SK-MEL-5 (cell line): ENCODE results near the gene FAM222B. TPM values are rescaled to one million over a fixed set of nuclear protein-coding genes. Genes with fewer than 3 reads are reported as not detected.

Experiments used
- DNase-seq: peaks from one replicate; pipeline ENCODE4 v3.0.0-alpha.2; 2016; ENCODE audit warnings: low read depth, low spot score
- in situ Hi-C: cut with HindIII; loops from 2 replicates; pipeline ENCODE4 v1.10.0; 2016; ENCODE audit warnings: low sequenced_read_pairs, high pct_unique_total_duplicates, low pct_unique_long_range_greater_than_20kb
- total RNA-seq: library from RNA; depleted of rRNA; stranded (reverse); fragments of >200 nt; shearing (Covaris generic); gene quantifications from 2 replicates; pipeline ENCODE4 v1.2.3, GENCODE V29; 2014

Gene FAM222B
- total RNA-seq, 1 experiment from 2014 or later: 11.3 TPM

- in situ Hi-C loops: no loop called here
- no peak for DNase-seq
These were observed 83.2 kb downstream of the FAM222B start for GRCh38 chr17:28759256-28759865.

GRCh38 chr17:28758411-28759121, 84.0 kb downstream of the FAM222B start:
- in situ Hi-C loops: no loop called here
- DNase-seq: no peak

GRCh38 chr17:28756049-28756804, 86.4 kb downstream of the FAM222B start:
- no peak for DNase-seq
- in situ Hi-C loops: no loop called here

GRCh38 chr17:28755486-28755885, 87.1 kb downstream of the FAM222B start:
- in situ Hi-C loops: no loop called here
- no peak for DNase-seq

- no peak for DNase-seq
- in situ Hi-C loops: no loop called here
These were observed 90.8 kb downstream of the FAM222B start for GRCh38 chr17:28751600-28752366.

GRCh38 chr17:28750178-28751047, 92.2 kb downstream of the FAM222B start:
- in situ Hi-C loops: no loop called here
- DNase-seq: peak; percentile 94

- in situ Hi-C loops: no loop called here
These were observed 92.9 kb downstream of the FAM222B start for GRCh38 chr17:28749516-28750177.

GRCh38 chr17:28748852-28749515, 93.6 kb downstream of the FAM222B start:
- no peak for DNase-seq

More at GRCh38 chr17:28749516-28750177, 92.9 kb downstream of the FAM222B start:
- DNase-seq: no peak

GRCh38 chr17:28747801-28748750, 94.5 kb downstream of the FAM222B start:
- no peak for DNase-seq
- in situ Hi-C loops: no loop called here

More at GRCh38 chr17:28748852-28749515, 93.6 kb downstream of the FAM222B start:
- in situ Hi-C loops: no loop called here

GRCh38 chr17:28747051-28747691, 95.4 kb downstream of the FAM222B start:
- in situ Hi-C loops: no loop called here
- peak; percentile 72 for DNase-seq

GRCh38 chr17:28746611-28747050, 96.0 kb downstream of the FAM222B start:
- in situ Hi-C loops: no loop called here
- no peak for DNase-seq

- in situ Hi-C loops: no loop called here
These were observed 96.7 kb downstream of the FAM222B start for GRCh38 chr17:28745786-28746411.

GRCh38 chr17:28744972-28745785, 97.4 kb downstream of the FAM222B start:
- DNase-seq: peak; percentile 69
- in situ Hi-C loops: no loop called here

More at GRCh38 chr17:28745786-28746411, 96.7 kb downstream of the FAM222B start:
- DNase-seq: no peak
